Measurements from ENCODE around the gene TET3.

The TET3 gene

DNA sequence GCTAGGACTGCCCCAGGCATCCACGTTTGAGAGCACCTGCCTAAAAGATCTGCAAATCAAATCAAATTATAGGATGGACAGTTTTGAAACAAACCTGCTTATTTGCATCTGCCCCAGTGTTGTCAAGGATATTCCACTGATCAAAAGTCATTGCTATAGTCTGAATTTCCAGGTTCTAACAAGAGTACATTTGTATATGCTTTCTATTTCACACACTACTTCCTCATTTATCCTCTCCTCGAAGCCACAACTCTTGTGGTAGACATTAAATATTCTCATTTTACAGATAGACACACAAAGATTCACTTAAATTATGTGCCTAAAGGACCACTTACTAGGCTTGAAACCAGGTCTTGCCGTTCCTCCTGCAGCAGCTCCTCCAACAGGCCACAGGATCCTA is 11.9 kb upstream of the TET3 start:
- Histone ChIP-seq H3K4me3 (ENCODE audit: low read depth, low read length) (no peak overlapping the region), H3K36me3 (no peaks in the 10 kb centered on the region), H3K9me3 (ENCODE audit: severe bottlenecking) (no peaks in the 10 kb centered on the region), H3K27me3 (ENCODE audit: insufficient read depth, low read depth, severe bottlenecking) (no peaks in the 10 kb centered on the region), H3K27ac (no peak overlapping the region)
- TF ChIP-seq, protein P1, sequence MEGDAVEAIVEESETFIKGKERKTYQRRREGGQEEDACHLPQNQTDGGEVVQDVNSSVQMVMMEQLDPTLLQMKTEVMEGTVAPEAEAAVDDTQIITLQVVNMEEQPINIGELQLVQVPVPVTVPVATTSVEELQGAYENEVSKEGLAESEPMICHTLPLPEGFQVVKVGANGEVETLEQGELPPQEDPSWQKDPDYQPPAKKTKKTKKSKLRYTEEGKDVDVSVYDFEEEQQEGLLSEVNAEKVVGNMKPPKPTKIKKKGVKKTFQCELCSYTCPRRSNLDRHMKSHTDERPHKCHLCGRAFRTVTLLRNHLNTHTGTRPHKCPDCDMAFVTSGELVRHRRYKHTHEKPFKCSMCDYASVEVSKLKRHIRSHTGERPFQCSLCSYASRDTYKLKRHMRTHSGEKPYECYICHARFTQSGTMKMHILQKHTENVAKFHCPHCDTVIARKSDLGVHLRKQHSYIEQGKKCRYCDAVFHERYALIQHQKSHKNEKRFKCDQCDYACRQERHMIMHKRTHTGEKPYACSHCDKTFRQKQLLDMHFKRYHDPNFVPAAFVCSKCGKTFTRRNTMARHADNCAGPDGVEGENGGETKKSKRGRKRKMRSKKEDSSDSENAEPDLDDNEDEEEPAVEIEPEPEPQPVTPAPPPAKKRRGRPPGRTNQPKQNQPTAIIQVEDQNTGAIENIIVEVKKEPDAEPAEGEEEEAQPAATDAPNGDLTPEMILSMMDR (IDR thresholded peaks at IDR 0.05; ENCODE audit: low read depth, low read length) = no peak
- no peak for DNase-seq

DNA sequence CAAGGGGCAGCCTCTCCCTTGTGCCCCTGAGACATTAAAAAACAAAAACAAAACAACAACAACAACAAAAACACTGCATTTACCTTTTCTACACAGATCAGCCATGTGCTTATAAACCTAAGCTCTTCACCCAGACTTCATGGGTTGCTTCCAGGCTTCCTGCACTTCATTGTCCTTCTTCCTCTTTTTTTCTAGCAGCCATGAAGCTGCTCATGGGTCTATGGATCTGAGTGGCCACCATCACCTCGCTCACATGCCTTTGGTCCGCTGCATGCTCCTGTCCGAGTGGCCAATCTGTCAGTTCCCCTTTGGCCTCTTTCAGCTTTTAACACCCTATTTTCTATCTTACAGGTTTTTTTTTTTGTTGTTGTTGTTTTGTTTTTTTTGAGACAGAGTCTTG is 9.0 kb upstream of the TET3 start:
- TF ChIP-seq, protein P1 (IDR thresholded peaks at IDR 0.05; ENCODE audit: low read depth, low read length) = no peak
- Histone ChIP-seq H3K27me3 (ENCODE audit: insufficient read depth, low read depth, severe bottlenecking) (no peaks in the 10 kb centered on the region), H3K36me3 (no peaks in the 10 kb centered on the region)

DNA sequence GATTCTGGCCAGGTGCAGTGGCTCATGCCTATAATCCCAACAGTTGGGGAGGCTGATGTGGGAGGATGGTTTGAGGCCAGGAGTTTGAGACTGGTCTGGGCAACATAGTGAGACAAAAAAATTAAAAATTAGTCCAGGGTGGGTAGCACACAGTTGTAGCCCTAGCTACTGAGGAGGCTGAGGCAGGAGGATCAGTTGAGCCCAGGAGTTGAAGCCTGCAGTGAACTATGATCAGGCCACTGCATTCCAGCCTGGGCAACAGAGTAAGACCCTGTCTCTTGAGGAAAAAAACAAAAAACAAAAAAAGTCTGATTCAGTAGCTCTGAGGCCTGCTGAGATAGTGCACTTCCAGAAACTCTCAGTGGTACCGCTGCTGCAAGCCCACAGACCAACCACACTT is 7.9 kb upstream of the TET3 start:
- no peak overlapping the region for H3K4me3 ChIP-seq (ENCODE audit: low read depth, low read length)
- no peak for DNase-seq
- H3K27ac ChIP-seq = no peak overlapping the region

More for the DNA sequence above, 9.0 kb upstream of the TET3 start:
- no peak overlapping the region for H3K27ac ChIP-seq
- no peak for DNase-seq
- no peak overlapping the region for H3K4me3 ChIP-seq (ENCODE audit: low read depth, low read length)
- no peaks in the 10 kb centered on the region for H3K9me3 ChIP-seq (ENCODE audit: severe bottlenecking)

GRCh38 chr2:73977466-73977865 is 7.2 kb upstream of the TET3 start:
- H3K27me3 ChIP-seq (ENCODE audit: insufficient read depth, low read depth, severe bottlenecking) = no peaks in the 10 kb centered on the region
- TF ChIP-seq, protein P1 (IDR thresholded peaks at IDR 0.05; ENCODE audit: low read depth, low read length) = no peak
- H3K4me3 ChIP-seq (ENCODE audit: low read depth, low read length) = no peak overlapping the region
- H3K36me3 ChIP-seq = no peaks in the 10 kb centered on the region
- no peak overlapping the region for H3K27ac ChIP-seq
- no peaks in the 10 kb centered on the region for H3K9me3 ChIP-seq (ENCODE audit: severe bottlenecking)
- no peak for DNase-seq

More for the DNA sequence above, 7.9 kb upstream of the TET3 start:
- TF ChIP-seq, protein P1 (IDR thresholded peaks at IDR 0.05; ENCODE audit: low read depth, low read length) = no peak
- Histone ChIP-seq H3K27me3 (ENCODE audit: insufficient read depth, low read depth, severe bottlenecking) (no peaks in the 10 kb centered on the region), H3K36me3 (no peaks in the 10 kb centered on the region), H3K9me3 (ENCODE audit: severe bottlenecking) (no peaks in the 10 kb centered on the region)

DNA sequence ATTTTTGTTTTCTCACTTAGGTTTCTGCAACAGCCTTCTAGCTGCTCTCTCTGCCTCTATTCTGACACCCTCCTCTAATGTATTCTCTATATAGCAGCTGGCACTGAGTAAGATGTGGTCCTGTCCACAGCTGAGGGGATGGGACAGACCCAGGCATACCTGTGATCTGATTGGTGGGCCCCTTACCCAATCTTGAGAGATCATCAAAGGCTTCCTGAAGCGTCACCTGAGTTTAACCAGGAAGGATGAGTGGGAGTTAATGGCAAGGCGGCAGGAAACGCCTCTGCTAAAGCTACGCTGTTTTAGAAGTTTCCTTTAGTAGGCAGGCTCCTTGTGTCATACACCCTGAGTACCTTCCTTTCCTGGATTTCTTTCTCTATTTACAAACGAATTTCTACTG is 5.7 kb upstream of the TET3 start:
- no peaks in the 10 kb centered on the region for H3K27me3 ChIP-seq (ENCODE audit: insufficient read depth, low read depth, severe bottlenecking)
- no peaks in the 10 kb centered on the region for H3K9me3 ChIP-seq (ENCODE audit: severe bottlenecking)
- TF ChIP-seq, protein P1 (IDR thresholded peaks at IDR 0.05; ENCODE audit: low read depth, low read length) = no peak
- H3K4me3 ChIP-seq (ENCODE audit: low read depth, low read length) = no peak overlapping the region
- DNase-seq = no peak
- H3K36me3 ChIP-seq = no peaks in the 10 kb centered on the region
- H3K27ac ChIP-seq = no peak overlapping the region

GRCh38 chr2:73979686-73980085 is 5.0 kb upstream of the TET3 start:
- Histone ChIP-seq H3K36me3 (no peaks in the 10 kb centered on the region), H3K9me3 (ENCODE audit: severe bottlenecking) (no peaks in the 10 kb centered on the region), H3K4me3 (ENCODE audit: low read depth, low read length) (no peak overlapping the region), H3K27ac (no peak overlapping the region), H3K27me3 (ENCODE audit: insufficient read depth, low read depth, severe bottlenecking) (no peaks in the 10 kb centered on the region)
- no peak for DNase-seq
- TF ChIP-seq, protein P1 (IDR thresholded peaks at IDR 0.05; ENCODE audit: low read depth, low read length) = no peak
